Measurements from ENCODE around the gene CTDP1. TPM values are rescaled to one million over a fixed set of nuclear protein-coding genes. Genes with fewer than 3 reads are reported as not detected.
"Not testable (repeated sequence)": the region's sequence is repeated elsewhere in the genome, so short reads cannot be mapped to it uniquely, and the experiment has no call there.

Gene CTDP1
- polyA plus RNA-seq, 6 donors from 2014 or later, result 2.9 to 15.6 (median 9.0) TPM

- not testable (repeated sequence) for DNase-seq; ATAC-seq (ENCODE audit: low read depth in 2 of 2); H3K27me3 Mint-ChIP-seq; H3K9me3 Mint-ChIP-seq; H3K4me3 Mint-ChIP-seq; H3K27ac Mint-ChIP-seq; H3K4me1 Mint-ChIP-seq
- H3K36me3 Mint-ChIP-seq, result peaks cover 17 to 27% of the 10 kb centered on the region in 2 donors
Observed at GRCh38 chr18:79752946-79753345, 73.3 kb downstream of the CTDP1 start.

- Mint-ChIP-seq H3K4me3 (no peak overlapping the region), H3K27ac (no peak overlapping the region), H3K9me3 (peaks cover 0 to 13% (median 2%) of the 10 kb centered on the region in 7 donors), H3K4me1 (peaks cover 0 to 4% (median 0%) of the 10 kb centered on the region in 3 donors), H3K27me3 (no peaks in the 10 kb centered on the region), H3K36me3 (peaks cover 17 to 30% of the 10 kb centered on the region in 2 donors)
- ATAC-seq (ENCODE audit: low read depth in 2 of 2) (no peak), DNase-seq (no peak)
Observed at GRCh38 chr18:79753391-79753851, 73.8 kb downstream of the CTDP1 start.

- peak overlapping the region in 1 of 6 donors; percentile 21 for H3K27ac Mint-ChIP-seq
- no peak for ATAC-seq (ENCODE audit: low read depth in 2 of 2)
- H3K9me3 Mint-ChIP-seq, result peaks cover 4 to 21% (median 6%) of the 10 kb centered on the region in 7 donors
Observed at GRCh38 chr18:79754022-79754761, 74.6 kb downstream of the CTDP1 start.

GRCh38 chr18:79754831-79755351, 75.3 kb downstream of the CTDP1 start:
- H3K36me3 Mint-ChIP-seq, result peaks cover 19 to 40% of the 10 kb centered on the region in 2 donors
- DNase-seq, result no peak

More at GRCh38 chr18:79754022-79754761, 74.6 kb downstream of the CTDP1 start:
- no peak overlapping the region for H3K4me3 Mint-ChIP-seq
- peaks cover 22 to 33% of the 10 kb centered on the region in 2 donors for H3K36me3 Mint-ChIP-seq
- H3K4me1 Mint-ChIP-seq, result peaks cover 0 to 4% (median 0%) of the 10 kb centered on the region in 3 donors
- no peaks in the 10 kb centered on the region for H3K27me3 Mint-ChIP-seq
- DNase-seq, result no peak

GRCh38 chr18:79755496-79756142, 76.0 kb downstream of the CTDP1 start:
- H3K27ac Mint-ChIP-seq, result peak overlapping the region in 1 of 6 donors; percentile 59
- ATAC-seq (ENCODE audit: low read depth in 2 of 2) (no peak), DNase-seq (no peak)
- H3K9me3 Mint-ChIP-seq, result peaks cover 4 to 34% (median 15%) of the 10 kb centered on the region in 7 donors
- no peaks in the 10 kb centered on the region for H3K27me3 Mint-ChIP-seq
- H3K4me3 Mint-ChIP-seq, result peak overlapping the region in 1 of 8 donors; percentile 42
- no peaks in the 10 kb centered on the region for H3K4me1 Mint-ChIP-seq
- peaks cover 21 to 40% of the 10 kb centered on the region in 2 donors for H3K36me3 Mint-ChIP-seq

More at GRCh38 chr18:79754831-79755351, 75.3 kb downstream of the CTDP1 start:
- H3K4me3 Mint-ChIP-seq, result no peak overlapping the region
- ATAC-seq (ENCODE audit: low read depth in 2 of 2), result no peak
- peaks cover 0 to under 1% (median 0%) of the 10 kb centered on the region in 3 donors for H3K4me1 Mint-ChIP-seq
- peaks cover 4 to 28% (median 12%) of the 10 kb centered on the region in 7 donors for H3K9me3 Mint-ChIP-seq
- H3K27me3 Mint-ChIP-seq, result no peaks in the 10 kb centered on the region
- peak overlapping the region in 2 of 6 donors; percentile 59 to 76 for H3K27ac Mint-ChIP-seq

- H3K27ac Mint-ChIP-seq, result no peak overlapping the region
- peaks cover 26 to 40% of the 10 kb centered on the region in 2 donors for H3K36me3 Mint-ChIP-seq
- H3K4me1 Mint-ChIP-seq, result no peaks in the 10 kb centered on the region
Observed at GRCh38 chr18:79756143-79756500, 76.5 kb downstream of the CTDP1 start.

GRCh38 chr18:79756826-79757225, 77.2 kb downstream of the CTDP1 start:
- no peak for ATAC-seq (ENCODE audit: low read depth in 2 of 2)
- no peak overlapping the region for H3K4me3 Mint-ChIP-seq
- no peak overlapping the region for H3K27ac Mint-ChIP-seq
- H3K27me3 Mint-ChIP-seq, result no peaks in the 10 kb centered on the region
- DNase-seq, result no peak
- peaks cover 26 to 40% of the 10 kb centered on the region in 2 donors for H3K36me3 Mint-ChIP-seq
- peaks cover 7 to 40% (median 15%) of the 10 kb centered on the region in 7 donors for H3K9me3 Mint-ChIP-seq
- H3K4me1 Mint-ChIP-seq, result no peaks in the 10 kb centered on the region

More at GRCh38 chr18:79756143-79756500, 76.5 kb downstream of the CTDP1 start:
- Mint-ChIP-seq H3K9me3 (peaks cover 7 to 36% (median 15%) of the 10 kb centered on the region in 7 donors), H3K4me3 (no peak overlapping the region), H3K27me3 (no peaks in the 10 kb centered on the region)
- ATAC-seq (ENCODE audit: low read depth in 2 of 2) (no peak), DNase-seq (no peak)

GRCh38 chr18:79760348-79760747, 80.7 kb downstream of the CTDP1 start:
- Mint-ChIP-seq H3K36me3 (peaks cover 21 to 33% of the 10 kb centered on the region in 2 donors), H3K4me1 (peaks cover 0 to 3% (median 0%) of the 10 kb centered on the region in 3 donors), H3K4me3 (no peak overlapping the region), H3K27me3 (no peaks in the 10 kb centered on the region), H3K9me3 (peaks cover 7 to 41% (median 20%) of the 10 kb centered on the region in 7 donors), H3K27ac (peak overlapping the region in 1 of 6 donors; percentile 68)
- DNase-seq (no peak), ATAC-seq (ENCODE audit: low read depth in 2 of 2) (no peak)

- H3K9me3 Mint-ChIP-seq, result peaks cover 7 to 45% (median 21%) of the 10 kb centered on the region in 7 donors
- no peak for DNase-seq
- no peak overlapping the region for H3K27ac Mint-ChIP-seq
- no peaks in the 10 kb centered on the region for H3K27me3 Mint-ChIP-seq
- peaks cover 0 to 3% (median 0%) of the 10 kb centered on the region in 3 donors for H3K4me1 Mint-ChIP-seq
- H3K36me3 Mint-ChIP-seq, result peaks cover 18 to 30% of the 10 kb centered on the region in 2 donors
- no peak for ATAC-seq (ENCODE audit: low read depth in 2 of 2)
- H3K4me3 Mint-ChIP-seq, result no peak overlapping the region
Observed at GRCh38 chr18:79760881-79761280, 81.3 kb downstream of the CTDP1 start.

GRCh38 chr18:79763407-79763806, 83.8 kb downstream of the CTDP1 start:
- no peak for ATAC-seq (ENCODE audit: low read depth in 2 of 2)
- Mint-ChIP-seq H3K9me3 (peaks cover 12 to 53% (median 30%) of the 10 kb centered on the region in 7 donors), H3K4me1 (peaks cover 0 to 3% (median 0%) of the 10 kb centered on the region in 3 donors), H3K27ac (no peak overlapping the region), H3K4me3 (peak overlapping the region in 1 of 8 donors; percentile 29), H3K36me3 (peaks cover 18 to 34% of the 10 kb centered on the region in 2 donors), H3K27me3 (peaks cover 0 to 16% (median 5%) of the 10 kb centered on the region in 3 donors)
- no peak for DNase-seq

GRCh38 chr18:79764131-79764530, 84.5 kb downstream of the CTDP1 start:
- peaks cover 0 to 3% (median 0%) of the 10 kb centered on the region in 3 donors for H3K4me1 Mint-ChIP-seq
- H3K27me3 Mint-ChIP-seq, result peaks cover 0 to 16% (median 5%) of the 10 kb centered on the region in 3 donors
- H3K4me3 Mint-ChIP-seq, result no peak overlapping the region
- no peak for DNase-seq
- peaks cover 8 to 50% (median 28%) of the 10 kb centered on the region in 7 donors for H3K9me3 Mint-ChIP-seq
- peaks cover 14 to 29% of the 10 kb centered on the region in 2 donors for H3K36me3 Mint-ChIP-seq
- H3K27ac Mint-ChIP-seq, result no peak overlapping the region
- ATAC-seq (ENCODE audit: low read depth in 2 of 2), result no peak

- Mint-ChIP-seq H3K27me3 (peaks cover 0 to 21% (median 5%) of the 10 kb centered on the region in 3 donors), H3K27ac (no peak overlapping the region), H3K9me3 (peaks cover 12 to 40% (median 20%) of the 10 kb centered on the region in 7 donors), H3K4me1 (peaks cover 0 to 3% (median 0%) of the 10 kb centered on the region in 3 donors), H3K4me3 (peak overlapping the region in 1 of 8 donors; percentile 16), H3K36me3 (peaks cover 7 to 21% of the 10 kb centered on the region in 2 donors)
- ATAC-seq (ENCODE audit: low read depth in 2 of 2), result no peak
- no peak for DNase-seq
Observed at GRCh38 chr18:79765491-79766245, 86.1 kb downstream of the CTDP1 start.
